Measurements from ENCODE around the gene AMELY. TPM values are rescaled to one million over a fixed set of nuclear protein-coding genes. Genes with fewer than 3 reads are reported as not detected.
"Not testable (repeated sequence)": the region's sequence is repeated elsewhere in the genome, so short reads cannot be mapped to it uniquely, and the experiment has no call there.

The AMELY gene
- total RNA-seq, 1 donor from 2014 or later, result not detected

DNA sequence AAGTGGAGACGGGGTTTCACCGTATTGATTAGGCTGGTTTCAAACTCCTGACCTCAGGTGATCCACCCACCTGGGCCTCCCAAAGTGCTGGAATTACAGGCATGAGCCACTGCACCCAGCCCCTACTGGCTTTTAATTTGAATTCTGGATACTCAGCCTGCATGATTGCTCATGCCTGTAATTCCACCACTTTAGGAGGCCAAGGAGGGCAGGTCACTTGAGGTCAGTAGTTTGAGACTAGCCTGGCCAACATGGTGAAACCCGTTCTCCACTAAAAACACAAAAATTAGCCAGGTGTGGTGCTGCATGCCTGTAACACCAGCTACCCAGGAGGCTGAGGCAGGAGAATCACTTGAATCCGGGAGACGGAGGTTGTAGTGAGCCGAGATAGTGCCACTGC lies 3.5 kb downstream of the AMELY start:
- intact Hi-C loops (cut with micrococcal nuclease); H3K4me3 Mint-ChIP-seq (ENCODE audit: low read depth): not testable (repeated sequence)

DNA sequence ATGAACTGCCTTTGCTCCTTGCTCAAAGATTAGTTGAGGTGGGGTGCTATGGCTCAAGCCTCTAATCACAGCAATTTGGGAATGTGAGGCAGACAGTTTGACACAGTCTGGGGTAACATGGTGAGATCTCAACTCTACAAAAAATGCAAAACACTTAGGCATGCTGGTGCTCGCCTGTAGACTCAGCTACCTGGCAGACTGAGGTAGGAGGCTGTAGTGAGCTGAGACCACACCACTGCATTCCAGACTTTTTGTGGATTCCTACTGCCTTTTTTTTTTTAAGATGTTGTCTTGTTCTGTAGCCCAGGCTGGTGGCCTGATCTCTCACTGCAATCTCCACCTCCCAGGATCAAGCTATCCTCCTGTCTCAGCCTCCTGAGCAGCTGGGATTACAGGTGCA lies 4.0 kb downstream of the AMELY start:
- Mint-ChIP-seq H3K27me3 (ENCODE audit: low read depth) (peaks cover 17% of the 10 kb centered on the region), H3K4me3 (ENCODE audit: low read depth) (no peak overlapping the region), H3K4me1 (ENCODE audit: low read depth) (peaks cover 7% of the 10 kb centered on the region), H3K27ac (no peak overlapping the region), H3K36me3 (ENCODE audit: low read depth) (no peaks in the 10 kb centered on the region), H3K9me3 (no peaks in the 10 kb centered on the region)
- intact Hi-C loops (cut with micrococcal nuclease), result no loop called here
- no peak for DNase-seq (ENCODE audit: low spot score)

More for the DNA sequence above, 3.5 kb downstream of the AMELY start:
- not testable (repeated sequence) for H3K27ac Mint-ChIP-seq; H3K36me3 Mint-ChIP-seq (ENCODE audit: low read depth); DNase-seq (ENCODE audit: low spot score); H3K9me3 Mint-ChIP-seq; H3K4me1 Mint-ChIP-seq (ENCODE audit: low read depth)
- H3K27me3 Mint-ChIP-seq (ENCODE audit: low read depth), result peaks cover 20% of the 10 kb centered on the region

DNA sequence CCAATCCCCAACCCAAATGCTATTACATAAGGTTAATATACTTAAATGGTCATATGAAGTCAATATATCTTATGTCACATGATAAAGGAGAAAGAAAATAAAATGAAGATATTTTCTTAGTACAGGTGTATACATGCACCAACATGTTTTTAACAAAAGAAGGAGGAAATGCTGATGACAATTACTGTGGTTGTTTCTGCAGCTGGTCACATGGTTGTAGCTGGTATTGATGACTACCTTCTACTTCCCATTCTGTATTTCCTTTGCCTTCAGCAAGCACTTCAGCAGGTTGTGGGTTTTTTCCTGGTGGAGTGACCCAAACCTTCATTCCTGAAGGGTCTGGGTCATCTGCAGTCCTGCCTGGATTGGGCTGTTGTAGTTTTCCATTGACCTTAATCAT lies 9.4 kb downstream of the AMELY start:
- H3K9me3 Mint-ChIP-seq; DNase-seq (ENCODE audit: low spot score); H3K27ac Mint-ChIP-seq; H3K4me1 Mint-ChIP-seq (ENCODE audit: low read depth); intact Hi-C loops (cut with micrococcal nuclease); H3K27me3 Mint-ChIP-seq (ENCODE audit: low read depth); H3K4me3 Mint-ChIP-seq (ENCODE audit: low read depth); H3K36me3 Mint-ChIP-seq (ENCODE audit: low read depth): not testable (repeated sequence)

DNA sequence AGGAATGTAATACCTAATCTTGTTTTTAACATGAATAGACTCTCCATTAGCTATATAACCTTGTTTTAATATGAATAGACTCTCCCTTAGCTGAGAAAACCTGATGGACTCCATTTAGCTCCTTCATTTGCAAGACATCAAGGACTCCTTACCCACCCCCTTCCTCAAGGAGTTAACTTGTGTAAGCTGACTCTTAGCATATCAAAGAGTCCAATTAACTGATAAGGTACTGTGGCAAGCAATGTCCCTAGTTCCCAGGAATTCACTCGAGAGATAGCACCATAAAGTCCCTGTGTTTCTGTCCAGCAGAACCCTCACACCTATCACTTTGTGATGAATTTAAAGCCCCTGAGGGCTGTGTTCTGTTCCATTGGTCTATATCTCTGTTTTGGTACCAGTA lies 16.3 kb downstream of the AMELY start:
- no peaks in the 10 kb centered on the region for H3K9me3 Mint-ChIP-seq
- H3K27me3 Mint-ChIP-seq (ENCODE audit: low read depth), result no peaks in the 10 kb centered on the region
- no peak for DNase-seq (ENCODE audit: low spot score)
- intact Hi-C loops (cut with micrococcal nuclease), result no loop called here
- H3K4me3 Mint-ChIP-seq (ENCODE audit: low read depth), result no peak overlapping the region
- no peak overlapping the region for H3K27ac Mint-ChIP-seq
- no peaks in the 10 kb centered on the region for H3K36me3 Mint-ChIP-seq (ENCODE audit: low read depth)
- no peaks in the 10 kb centered on the region for H3K4me1 Mint-ChIP-seq (ENCODE audit: low read depth)

DNA sequence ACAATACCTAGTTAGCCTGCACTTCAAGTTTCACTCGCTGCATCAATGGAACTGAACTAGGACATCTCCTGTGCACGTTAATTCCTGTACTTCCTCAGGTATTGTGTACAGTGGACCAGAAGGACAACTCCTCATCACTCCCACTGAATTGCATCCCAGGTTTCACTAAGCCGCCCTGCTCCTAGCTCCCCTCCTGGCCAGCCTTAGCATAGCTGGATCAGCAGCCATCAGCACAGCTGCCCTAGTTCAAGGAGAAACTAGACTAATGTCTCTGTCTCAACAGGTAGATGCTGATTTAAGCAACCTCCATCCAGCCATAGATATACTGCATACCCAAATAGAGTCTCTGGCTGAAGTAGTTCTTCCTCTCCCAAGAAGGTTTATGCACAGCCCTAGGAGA lies 17.1 kb downstream of the AMELY start:
- intact Hi-C loops (cut with micrococcal nuclease), result no loop called here
- no peak overlapping the region for H3K27ac Mint-ChIP-seq

DNA sequence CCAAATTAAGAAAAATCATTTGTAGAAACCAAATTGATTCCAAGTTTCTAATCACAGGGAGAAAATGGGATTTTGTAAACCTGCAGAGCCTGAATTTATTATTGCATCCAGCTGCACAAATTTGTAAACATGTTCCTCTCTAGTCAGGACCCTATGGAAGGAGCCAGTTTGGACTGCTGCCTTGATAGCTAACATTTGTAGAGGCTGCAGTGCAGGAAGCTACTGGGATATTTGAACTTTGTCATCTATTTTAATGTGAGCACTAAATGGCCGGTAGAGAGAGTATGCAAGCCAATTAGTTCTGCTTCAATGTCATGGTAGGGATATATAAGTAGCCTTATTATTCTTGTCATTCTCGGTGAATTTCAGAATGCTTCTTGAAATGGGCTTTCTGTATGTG lies 62.2 kb downstream of the AMELY start:
- H3K4me1 Mint-ChIP-seq (ENCODE audit: low read depth), result no peaks in the 10 kb centered on the region
- H3K27me3 Mint-ChIP-seq (ENCODE audit: low read depth), result no peaks in the 10 kb centered on the region
- H3K27ac Mint-ChIP-seq, result no peak overlapping the region
- DNase-seq (ENCODE audit: low spot score), result no peak
- H3K9me3 Mint-ChIP-seq, result no peaks in the 10 kb centered on the region
- intact Hi-C loops (cut with micrococcal nuclease), result no loop called here
- no peak overlapping the region for H3K4me3 Mint-ChIP-seq (ENCODE audit: low read depth)
- no peaks in the 10 kb centered on the region for H3K36me3 Mint-ChIP-seq (ENCODE audit: low read depth)

More for the DNA sequence above, 17.1 kb downstream of the AMELY start:
- Mint-ChIP-seq H3K4me1 (ENCODE audit: low read depth) (no peaks in the 10 kb centered on the region), H3K4me3 (ENCODE audit: low read depth) (no peak overlapping the region), H3K9me3 (no peaks in the 10 kb centered on the region), H3K36me3 (ENCODE audit: low read depth) (no peaks in the 10 kb centered on the region), H3K27me3 (ENCODE audit: low read depth) (no peaks in the 10 kb centered on the region)
- no peak for DNase-seq (ENCODE audit: low spot score)

DNA sequence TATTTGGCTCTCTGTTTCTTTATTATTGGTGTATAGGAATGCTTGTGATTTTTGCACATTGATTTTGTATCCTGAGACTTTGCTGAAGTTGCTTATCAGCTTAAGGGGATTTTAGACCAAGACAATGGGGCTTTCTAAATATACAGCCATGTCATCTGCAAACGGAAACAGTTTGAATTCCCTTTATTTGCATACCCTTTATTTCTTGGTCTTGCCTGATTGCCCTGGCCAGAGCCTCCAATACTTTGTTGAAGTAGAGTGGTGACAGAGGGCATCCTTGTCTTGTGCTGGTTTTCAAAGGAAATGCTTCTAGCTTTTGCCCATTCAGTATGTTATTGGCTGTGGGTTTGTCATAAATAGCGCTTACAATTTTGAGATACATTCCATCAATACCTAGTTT lies 68.9 kb downstream of the AMELY start:
- H3K9me3 Mint-ChIP-seq; H3K4me3 Mint-ChIP-seq (ENCODE audit: low read depth): not testable (repeated sequence)

More for the DNA sequence above, 68.9 kb downstream of the AMELY start:
- H3K4me1 Mint-ChIP-seq (ENCODE audit: low read depth); H3K36me3 Mint-ChIP-seq (ENCODE audit: low read depth); H3K27ac Mint-ChIP-seq; H3K27me3 Mint-ChIP-seq (ENCODE audit: low read depth); DNase-seq (ENCODE audit: low spot score); intact Hi-C loops (cut with micrococcal nuclease): not testable (repeated sequence)

Other genes starting within 250 kb of the AMELY start
- not detected in 2 replicates for gene TBL1Y, start 1.1 kb downstream of the AMELY start, total RNA-seq